Body of pancreas (tissue), 4 donors: ENCODE data around the gene GZF1.

Experiments used
- POLR2A ChIP-seq, 3 donors: fragments of 450-650 bp; IDR thresholded peaks; one replicate each; pipeline ENCODE4 v1.6.1; 2016; ENCODE audit warnings: antibody characterized with exemption in 3 of 3, mild to moderate bottlenecking in 2 of 3
- TF ChIP-seq, protein P1 (sequence below), 7 experiments: fragments of 450-650 bp in 4 of 7; fragments of 200-600 bp in 3 of 7; sonication (generic) in 3 of 7; IDR thresholded peaks; one replicate each; pipeline ENCODE4 v1.5.1; 2016 to 2019; ENCODE audit warnings: antibody characterized with exemption in 7 of 7

DNA sequence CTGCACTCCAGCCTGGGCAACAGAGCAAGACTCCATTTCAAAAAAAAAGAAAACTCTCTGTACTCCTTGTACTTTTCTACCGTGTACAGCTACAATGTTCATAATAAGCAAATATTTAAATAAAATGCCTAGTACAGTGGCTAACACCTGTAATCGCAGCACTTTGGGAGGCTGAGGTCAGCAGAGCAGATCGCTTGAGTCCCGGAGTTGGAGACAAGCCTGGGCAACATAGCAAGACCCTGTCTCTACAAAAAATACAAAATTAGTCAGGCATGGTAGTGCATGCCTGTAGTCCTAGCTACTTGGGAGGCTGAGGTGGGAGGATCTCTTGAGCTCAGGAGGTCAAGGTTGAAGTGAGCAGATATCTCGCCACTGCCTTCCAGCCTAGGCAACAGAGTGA lies 53.6 kb downstream of the GZF1 start:
- TF ChIP-seq, protein P1, sequence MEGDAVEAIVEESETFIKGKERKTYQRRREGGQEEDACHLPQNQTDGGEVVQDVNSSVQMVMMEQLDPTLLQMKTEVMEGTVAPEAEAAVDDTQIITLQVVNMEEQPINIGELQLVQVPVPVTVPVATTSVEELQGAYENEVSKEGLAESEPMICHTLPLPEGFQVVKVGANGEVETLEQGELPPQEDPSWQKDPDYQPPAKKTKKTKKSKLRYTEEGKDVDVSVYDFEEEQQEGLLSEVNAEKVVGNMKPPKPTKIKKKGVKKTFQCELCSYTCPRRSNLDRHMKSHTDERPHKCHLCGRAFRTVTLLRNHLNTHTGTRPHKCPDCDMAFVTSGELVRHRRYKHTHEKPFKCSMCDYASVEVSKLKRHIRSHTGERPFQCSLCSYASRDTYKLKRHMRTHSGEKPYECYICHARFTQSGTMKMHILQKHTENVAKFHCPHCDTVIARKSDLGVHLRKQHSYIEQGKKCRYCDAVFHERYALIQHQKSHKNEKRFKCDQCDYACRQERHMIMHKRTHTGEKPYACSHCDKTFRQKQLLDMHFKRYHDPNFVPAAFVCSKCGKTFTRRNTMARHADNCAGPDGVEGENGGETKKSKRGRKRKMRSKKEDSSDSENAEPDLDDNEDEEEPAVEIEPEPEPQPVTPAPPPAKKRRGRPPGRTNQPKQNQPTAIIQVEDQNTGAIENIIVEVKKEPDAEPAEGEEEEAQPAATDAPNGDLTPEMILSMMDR (IDR thresholded peaks at IDR 0.05), result no peak
- no peak for TF ChIP-seq POLR2A (IDR thresholded peaks at IDR 0.05)
